EL (cell line): ENCODE results near the gene KCNT1.

Source experiments
- DNase-seq: peaks from one replicate; pipeline ENCODE4 v3.0.0-alpha.2; 2016

Gene KCNT1

GRCh38 chr9:135825435-135826187 is 123.6 kb downstream of the KCNT1 start:
- no peak for DNase-seq

GRCh38 chr9:135826188-135826545 is 124.2 kb downstream of the KCNT1 start:
- no peak for DNase-seq

- no peak for DNase-seq
These were observed 125.3 kb downstream of the KCNT1 start for GRCh38 chr9:135827301-135827700.

- DNase-seq: no peak
These were observed 126.0 kb downstream of the KCNT1 start for GRCh38 chr9:135827866-135828580.

DNA sequence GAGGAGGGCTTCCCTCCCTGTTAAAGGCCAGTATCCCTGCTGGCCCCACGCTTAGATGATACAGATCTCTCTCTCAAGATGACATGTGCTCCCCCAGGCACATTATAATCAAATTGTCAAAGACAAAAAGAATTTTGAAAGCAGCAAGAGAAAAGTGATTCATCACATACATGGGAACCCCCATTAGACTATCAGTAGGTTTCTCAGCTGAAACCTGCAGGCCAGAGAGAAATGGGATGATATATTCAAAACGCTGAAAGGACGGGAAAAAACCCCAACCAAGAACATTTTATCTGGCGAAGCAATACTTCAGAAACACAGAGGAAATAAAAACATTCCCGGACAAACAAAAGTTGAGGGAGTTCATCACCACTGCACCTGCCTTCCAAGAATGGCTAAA is 126.7 kb downstream of the KCNT1 start:
- no peak for DNase-seq

GRCh38 chr9:135830496-135830895 is 128.5 kb downstream of the KCNT1 start:
- no peak for DNase-seq

DNA sequence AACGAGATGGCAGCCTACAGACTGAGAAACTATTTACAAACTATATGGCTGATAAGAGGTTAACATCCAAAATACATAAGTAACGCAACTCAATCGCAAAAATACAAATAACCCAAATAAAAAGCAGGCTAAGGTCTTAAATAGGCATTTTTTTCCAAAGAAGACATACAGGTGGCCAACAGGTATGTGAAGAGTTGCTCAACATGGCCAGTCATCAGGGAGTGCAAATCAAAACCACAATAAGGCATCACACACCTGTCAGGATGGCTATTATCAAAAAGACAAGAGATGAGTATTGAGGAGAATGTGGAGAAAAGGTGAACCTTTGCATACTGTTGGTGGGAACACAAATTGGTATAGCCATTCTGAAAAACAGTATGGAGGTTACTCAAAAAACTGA is 131.9 kb downstream of the KCNT1 start:
- DNase-seq: no peak

GRCh38 chr9:135835131-135835530 is 133.1 kb downstream of the KCNT1 start:
- no peak for DNase-seq

DNA sequence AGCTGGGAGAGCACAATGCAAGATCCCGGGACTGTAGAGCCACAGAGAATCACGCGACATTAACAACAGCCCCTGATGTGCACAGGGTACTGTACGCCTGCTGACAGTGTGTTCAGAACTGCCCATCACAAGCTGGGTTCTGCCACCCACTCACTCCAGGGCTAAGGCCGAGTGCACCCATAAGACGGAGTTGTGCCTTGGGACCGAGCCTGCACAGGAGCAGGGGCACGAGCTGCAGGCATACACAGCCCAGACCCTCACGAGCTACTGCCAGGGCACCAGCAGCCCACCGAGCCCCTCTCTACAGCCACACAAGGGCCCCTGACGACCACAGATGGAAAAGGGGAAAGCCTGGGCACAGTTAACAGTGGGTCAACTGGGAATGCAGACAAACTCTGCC is 137.5 kb downstream of the KCNT1 start:
- DNase-seq: no peak

GRCh38 chr9:135840107-135840506 is 138.1 kb downstream of the KCNT1 start:
- DNase-seq: no peak

- no peak for DNase-seq
These were observed 138.6 kb downstream of the KCNT1 start for GRCh38 chr9:135840539-135840938.
